HL-60/S4 (cell line): ENCODE results near the gene FAM120B.
"Not testable (repeated sequence)": the region's sequence is repeated elsewhere in the genome, so short reads cannot be mapped to it uniquely, and the experiment has no call there.

Experiments
- in situ Hi-C: fragments of 300-500 bp; cut with MboI; formaldehyde crosslinking; loops from 2 replicates; pipeline ENCODE4 v1.14.3; 2022; ENCODE audit warnings: low sequenced_read_pairs

The FAM120B gene

DNA sequence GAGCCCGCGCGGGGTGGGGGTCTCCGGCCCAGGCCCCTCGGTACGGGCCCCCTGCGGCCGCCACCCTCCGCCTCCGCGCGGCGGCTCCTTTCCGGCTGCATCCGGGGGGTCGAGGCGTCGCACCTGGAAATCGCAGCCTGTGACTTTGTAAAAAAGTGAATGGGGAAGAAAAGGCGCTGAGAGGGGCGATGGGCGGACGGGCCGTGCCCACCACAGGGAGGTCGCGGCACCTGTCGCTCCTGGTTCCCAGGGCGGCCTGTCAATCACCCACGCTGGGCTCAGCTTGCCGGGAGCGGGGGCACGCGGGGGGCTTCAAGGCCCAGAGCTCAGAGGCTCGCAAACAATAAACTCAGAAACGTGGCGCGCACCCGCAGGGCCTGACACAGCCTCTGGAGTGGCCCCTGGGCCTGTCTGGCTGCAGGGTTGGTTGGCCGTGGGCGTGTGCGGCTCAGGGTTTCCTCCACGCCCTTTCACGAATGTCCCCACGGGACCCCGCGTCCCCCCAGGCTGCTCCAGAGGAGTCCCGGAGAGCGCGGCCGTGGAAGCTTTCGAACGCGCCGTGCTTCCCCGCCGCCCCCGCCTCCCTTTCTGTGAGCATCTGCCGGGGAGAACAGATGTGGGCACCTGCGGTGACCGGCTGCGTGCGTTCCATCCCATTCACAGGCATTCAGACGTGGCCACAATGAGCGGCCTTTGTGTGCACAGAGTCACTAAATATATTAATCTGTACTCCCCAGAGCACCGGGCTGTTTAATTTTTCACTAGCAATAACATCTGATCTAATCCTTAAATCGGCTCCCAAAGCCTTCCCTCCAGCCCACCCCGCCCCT lies 9.6 kb upstream of the FAM120B start:
- in situ Hi-C loops, result no loop called here

DNA sequence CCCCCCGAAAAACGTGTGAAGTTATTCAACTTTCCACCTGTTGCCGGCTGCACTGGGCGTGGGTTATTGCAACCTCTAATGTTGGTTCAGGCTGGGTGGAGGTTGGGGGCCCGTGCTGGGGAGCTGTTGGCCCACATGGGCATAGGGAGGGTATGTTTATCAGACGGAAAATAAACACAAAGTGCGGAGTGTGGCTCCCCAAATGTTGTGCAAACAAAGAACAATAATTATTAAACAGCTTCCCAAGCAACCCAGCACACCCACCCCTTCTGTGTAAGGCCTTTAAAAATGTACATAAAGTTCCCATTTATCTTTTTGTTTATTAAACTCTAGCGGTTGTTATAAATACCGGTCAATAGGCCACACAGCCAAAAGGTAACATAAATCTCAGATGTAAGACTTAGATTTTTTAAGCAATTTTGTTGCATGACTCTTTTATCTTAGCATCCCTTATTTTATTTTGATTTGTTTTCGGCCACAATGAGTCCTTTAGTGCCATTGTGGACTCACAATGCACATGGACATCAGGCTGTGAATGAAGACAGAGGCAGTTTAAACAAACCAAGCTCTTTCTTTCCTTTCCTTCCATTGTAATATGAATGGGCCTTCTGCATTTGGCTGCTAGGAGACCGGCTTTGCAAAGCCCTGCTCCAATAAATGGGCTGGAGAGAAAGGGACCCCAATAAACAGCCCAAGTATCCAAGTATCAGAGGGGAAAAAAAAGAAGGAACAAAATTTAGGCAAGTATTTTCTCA lies 8.8 kb upstream of the FAM120B start:
- in situ Hi-C loops, result no loop called here

DNA sequence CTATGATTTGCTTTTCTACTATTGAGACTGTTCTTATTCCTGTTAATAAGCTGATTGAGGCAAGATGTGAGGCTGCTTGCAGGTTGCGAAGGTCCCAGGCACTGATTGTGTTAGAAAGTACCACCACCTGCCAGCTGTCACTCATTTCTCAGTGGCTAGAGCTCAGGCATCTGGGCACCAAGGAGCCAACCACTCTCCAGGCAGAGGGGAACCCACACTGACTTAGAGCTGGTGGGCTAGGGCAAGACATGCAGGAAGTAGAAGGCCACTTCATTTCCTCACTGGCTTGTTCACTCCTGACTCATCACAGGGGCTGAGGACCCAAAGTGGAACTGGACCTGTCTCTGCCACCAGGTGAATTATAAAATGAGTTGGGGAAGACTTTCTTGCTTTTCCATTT lies 7.9 kb upstream of the FAM120B start:
- in situ Hi-C loops, result no loop called here

GRCh38 chr6:170301184-170301583 lies 5.4 kb upstream of the FAM120B start:
- in situ Hi-C loops, result no loop called here

DNA sequence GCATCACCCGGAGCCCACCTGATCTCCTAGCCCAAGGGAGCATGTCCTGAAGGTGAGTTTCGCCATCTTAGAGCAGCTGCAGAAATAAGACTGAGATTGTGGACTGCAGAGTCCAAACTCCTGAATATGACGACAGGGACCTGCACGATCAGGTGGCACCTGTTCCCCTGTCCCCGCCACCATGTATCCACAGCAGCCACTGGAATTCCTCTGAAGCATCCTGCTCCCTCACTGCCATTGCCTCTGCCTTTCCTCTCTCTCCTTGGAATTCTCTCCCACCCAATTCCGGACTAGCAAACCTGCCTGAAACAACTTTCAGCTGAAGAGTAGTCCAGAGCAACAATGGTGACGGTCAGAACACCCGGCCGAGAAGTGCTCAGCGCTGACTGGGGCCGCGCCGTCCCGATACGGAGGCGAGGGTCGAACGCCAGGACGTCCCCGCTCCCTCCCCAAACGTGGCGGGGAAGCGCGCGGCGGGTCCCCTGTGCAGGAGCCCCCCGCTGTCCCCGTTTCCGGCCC lies 694 bp upstream of the FAM120B start:
- in situ Hi-C loops, result no loop called here

DNA sequence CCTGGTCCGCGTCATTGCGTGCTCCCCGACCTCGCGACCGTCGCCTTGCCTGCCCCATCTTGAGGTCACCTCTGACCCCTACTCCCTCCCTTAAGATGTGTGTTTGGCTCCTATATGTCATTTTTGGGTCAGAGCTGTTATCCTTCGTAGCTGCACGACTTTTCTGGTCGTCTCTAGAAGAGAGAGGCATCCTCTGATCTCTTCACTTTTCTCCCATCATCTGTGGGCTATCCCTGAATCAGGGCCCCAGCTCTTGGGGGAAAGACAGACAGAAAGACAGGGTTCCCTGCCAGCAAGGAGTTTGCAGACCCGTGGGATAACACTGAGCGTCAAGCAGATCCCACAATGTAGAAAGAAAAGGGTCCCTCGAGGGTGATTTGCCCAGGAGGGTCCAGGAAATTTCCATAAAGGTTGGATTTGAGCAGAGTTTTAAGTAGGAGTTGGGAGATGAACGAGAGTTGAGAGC lies 555 bp downstream of the FAM120B start:
- in situ Hi-C loops, result no loop called here

GRCh38 chr6:170308761-170309160 lies 2.2 kb downstream of the FAM120B start:
- in situ Hi-C loops, result no loop called here

DNA sequence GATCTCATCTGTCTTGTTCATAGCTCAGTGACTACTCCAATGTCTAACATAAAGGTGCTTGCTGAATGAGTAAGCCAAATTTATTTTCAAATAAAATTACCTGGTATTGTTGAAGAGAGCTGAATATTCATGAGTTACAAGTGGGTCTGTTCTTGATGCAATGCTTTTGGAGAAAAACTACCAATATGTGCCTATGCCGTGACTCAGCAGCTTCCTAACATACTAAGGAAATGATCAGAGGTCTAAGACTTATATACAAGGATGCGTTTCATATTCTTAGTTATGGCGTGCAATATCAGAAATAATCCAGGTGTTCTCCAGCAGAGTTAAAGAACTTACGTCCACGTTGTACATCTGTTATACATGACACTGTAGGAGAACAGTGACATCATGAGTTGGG lies 5.1 kb downstream of the FAM120B start:
- in situ Hi-C loops, result no loop called here

- in situ Hi-C loops, result no loop called here
These were observed 6.3 kb downstream of the FAM120B start for GRCh38 chr6:170312876-170313275.

- in situ Hi-C loops, result no loop called here
These were observed 7.2 kb downstream of the FAM120B start for GRCh38 chr6:170313716-170314295.

DNA sequence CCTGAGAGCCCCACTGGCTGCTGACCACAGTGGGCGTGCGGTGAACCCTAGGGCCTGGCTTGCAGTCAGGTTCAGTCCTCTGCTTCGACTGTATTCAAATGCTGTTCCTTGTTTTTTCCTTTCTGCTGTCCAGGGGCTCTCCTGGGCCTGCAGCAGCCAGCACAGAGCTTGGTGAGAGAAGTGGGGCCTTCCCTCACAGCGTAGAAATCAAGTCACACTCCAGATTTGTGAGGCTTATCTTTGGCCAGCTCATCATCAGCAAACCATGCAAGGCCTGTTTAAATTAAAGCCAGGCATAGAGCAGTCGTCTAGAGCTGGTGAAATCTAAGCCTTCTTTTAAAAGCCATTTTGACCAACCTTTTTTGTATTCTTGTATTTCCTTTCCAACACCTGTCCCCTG lies 8.4 kb downstream of the FAM120B start:
- in situ Hi-C loops, result no loop called here

GRCh38 chr6:170316071-170316470 lies 9.5 kb downstream of the FAM120B start:
- in situ Hi-C loops, result no loop called here

DNA sequence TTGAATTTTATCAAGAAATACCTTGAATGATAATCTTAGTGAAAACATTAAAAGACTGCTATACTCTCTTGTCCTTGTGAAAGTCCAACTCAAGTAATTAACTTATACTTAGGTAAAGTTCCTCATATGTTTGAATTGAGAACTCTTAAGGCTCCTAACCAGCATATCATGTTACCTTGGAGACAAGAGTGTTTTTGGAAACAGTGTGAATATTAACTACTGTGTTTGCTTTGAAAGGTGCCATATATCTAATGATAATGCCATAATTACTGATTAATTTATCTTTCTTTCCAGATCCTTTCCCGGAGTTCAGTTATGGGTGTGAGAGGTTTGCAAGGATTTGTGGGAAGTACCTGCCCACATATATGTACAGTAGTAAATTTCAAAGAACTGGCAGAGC lies 10.5 kb downstream of the FAM120B start:
- in situ Hi-C loops, result no loop called here

DNA sequence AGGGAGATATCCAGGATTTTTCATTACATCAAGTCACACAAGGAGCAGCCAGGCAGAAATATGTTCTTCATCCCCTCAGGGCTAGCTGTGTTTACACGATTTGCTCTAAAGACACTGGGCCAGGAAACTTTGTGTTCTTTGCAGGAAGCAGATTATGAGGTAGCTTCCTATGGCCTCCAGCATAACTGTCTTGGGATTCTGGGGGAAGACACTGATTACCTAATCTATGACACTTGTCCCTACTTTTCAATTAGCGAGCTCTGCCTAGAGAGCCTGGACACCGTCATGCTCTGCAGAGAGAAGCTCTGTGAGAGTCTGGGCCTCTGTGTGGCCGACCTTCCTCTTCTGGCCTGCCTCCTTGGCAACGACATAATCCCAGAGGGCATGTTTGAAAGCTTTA lies 11.2 kb downstream of the FAM120B start:
- in situ Hi-C loops, result no loop called here

DNA sequence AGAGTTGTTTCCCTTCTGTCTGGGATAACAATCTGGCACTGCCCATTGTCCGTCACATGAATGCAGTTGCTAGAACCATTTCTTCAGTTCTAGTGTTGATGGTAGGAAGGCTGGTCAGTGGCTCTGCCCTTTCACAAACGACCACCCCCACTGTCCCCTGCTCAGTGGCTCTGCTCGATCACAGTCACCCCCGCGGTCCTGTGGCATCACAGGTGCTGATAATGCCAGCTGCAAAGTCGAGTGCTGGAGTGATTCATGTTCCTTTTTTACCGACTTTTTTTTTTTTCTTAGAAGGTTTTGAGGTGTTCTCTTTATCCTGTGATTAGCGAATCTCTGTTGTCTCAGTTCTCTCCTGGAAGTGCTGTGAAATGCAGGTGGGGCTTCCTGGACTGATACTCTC lies 22.8 kb downstream of the FAM120B start:
- in situ Hi-C loops, result no loop called here

GRCh38 chr6:170335199-170335598 lies 28.6 kb downstream of the FAM120B start:
- in situ Hi-C loops, result not testable (repeated sequence)

- in situ Hi-C loops, result no loop called here
These were observed 38.3 kb downstream of the FAM120B start for GRCh38 chr6:170344631-170345576.

DNA sequence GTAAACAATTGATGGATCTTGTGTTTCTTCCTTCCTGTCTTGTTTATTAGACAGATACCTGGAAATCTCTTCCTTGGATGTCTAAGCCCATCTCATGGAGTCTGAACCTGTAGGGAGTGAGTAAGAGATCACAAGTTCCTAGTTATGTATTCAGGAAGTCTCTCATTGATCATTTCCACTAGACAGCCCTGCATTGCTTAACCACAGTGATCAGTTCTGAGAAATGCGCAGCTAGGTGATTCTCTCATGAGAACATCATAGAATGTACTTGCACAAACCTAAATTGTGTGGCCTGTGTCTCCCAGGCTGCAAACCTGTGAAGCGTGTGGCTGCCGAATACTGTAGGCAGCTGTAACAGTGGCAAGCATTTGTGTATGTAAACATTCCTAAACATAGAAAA lies 39.1 kb downstream of the FAM120B start:
- in situ Hi-C loops, result no loop called here

- in situ Hi-C loops, result no loop called here
These were observed 40.1 kb downstream of the FAM120B start for GRCh38 chr6:170346649-170347048.

- in situ Hi-C loops, result no loop called here
These were observed 40.5 kb downstream of the FAM120B start for GRCh38 chr6:170347091-170347490.
